HG03108 (cell line): ENCODE measurements around the gene ACOXL.
"Not testable (repeated sequence)": the region's sequence is repeated elsewhere in the genome, so short reads cannot be mapped to it uniquely, and the experiment has no call there.

ENCODE experiments used
- ATAC-seq: cut with Tn5 transposase; IDR thresholded peaks from one replicate; pipeline ENCODE4 v1.9.1; 2021; ENCODE audit warnings: moderate library complexity; ENCODE audit not compliant: unreplicated experiment

ACOXL gene

GRCh38 chr2:111049792-111050640, 317.6 kb downstream of the ACOXL start:
- ATAC-seq = peak; percentile 69

DNA sequence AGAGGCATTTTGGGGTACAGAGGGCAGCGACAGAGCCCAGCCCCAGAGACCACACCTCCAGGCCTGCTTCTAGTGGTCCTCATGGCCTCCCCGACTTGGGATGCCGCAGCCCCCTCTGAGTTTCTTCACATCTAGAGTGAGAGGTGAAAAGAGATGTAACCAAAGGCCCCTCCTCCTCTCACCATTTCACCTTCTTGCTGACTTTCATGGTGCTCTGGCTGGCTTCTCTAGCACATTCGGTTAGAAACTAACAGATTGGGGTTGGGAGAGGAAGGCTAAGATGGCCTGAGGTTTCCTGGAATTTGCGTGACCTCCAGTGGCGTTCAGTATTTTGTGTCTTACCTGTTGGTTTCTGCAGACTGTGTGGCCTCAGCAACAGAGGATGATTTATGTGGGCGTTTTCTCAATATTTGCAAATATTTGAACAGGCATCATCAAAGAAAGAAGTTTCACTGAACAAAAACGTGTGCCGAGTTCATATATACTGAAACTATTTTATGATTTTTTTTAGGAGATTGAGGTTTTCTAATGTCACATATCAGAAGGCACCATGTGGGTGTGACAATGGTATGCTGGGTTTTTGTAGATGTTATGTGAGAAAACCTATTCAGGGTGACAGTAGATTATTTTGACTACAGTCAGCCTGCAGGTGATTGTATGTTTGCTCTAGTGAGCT, 318.5 kb downstream of the ACOXL start:
- no peak for ATAC-seq

GRCh38 chr2:111052621-111053020, 320.2 kb downstream of the ACOXL start:
- ATAC-seq = no peak

DNA sequence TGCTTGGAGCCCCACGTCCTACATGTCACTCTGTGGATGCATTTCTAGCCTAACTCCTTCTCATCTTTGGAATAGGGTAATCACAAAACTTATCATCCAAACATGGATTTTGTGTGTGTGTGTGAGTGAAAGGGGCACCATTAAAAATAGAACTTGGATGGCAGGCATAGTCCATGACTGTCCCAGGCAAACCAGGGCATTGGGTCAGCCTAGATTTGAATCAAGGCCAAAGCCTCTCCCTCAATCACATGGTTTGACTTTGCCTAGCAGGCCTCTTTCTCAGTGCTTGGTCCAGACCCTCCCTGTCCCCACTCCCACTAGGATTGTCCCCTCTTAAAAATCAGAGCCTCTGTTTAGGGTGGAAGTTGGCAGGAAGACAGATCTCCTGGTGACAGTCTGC, 320.9 kb downstream of the ACOXL start:
- ATAC-seq = no peak

DNA sequence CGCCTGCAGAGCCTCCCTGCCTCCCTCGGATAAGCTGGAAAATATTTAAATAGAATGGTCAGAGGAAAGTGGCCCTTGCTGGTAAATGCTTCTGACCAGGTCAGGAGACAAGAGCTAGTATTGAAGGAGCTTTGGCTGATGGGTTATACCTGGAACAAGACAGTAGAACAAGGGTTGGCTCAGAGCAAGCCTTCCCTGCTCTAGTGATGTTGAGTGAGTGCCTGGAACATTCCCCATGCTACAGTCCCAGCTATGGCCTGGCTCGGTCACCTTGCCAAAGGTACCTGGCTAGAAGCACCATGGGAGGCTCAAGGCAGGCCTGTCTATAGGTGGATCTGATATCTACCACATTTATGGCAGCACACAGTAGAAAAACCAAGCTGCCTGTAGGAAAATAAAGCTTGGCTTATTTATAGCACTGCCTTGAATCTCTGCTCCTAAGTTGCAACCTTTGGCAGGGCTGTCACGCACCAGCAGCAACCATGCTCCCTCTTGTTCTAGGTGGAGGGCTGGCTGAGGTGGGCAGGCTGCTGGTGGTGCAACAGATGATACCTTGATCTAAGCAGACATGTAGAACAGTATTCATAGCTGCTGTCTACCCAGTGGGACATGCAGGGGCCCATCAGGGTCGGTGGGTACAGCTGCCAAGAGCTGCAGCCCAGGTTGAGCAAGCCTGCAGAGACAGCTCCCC, 321.6 kb downstream of the ACOXL start:
- ATAC-seq = no peak

DNA sequence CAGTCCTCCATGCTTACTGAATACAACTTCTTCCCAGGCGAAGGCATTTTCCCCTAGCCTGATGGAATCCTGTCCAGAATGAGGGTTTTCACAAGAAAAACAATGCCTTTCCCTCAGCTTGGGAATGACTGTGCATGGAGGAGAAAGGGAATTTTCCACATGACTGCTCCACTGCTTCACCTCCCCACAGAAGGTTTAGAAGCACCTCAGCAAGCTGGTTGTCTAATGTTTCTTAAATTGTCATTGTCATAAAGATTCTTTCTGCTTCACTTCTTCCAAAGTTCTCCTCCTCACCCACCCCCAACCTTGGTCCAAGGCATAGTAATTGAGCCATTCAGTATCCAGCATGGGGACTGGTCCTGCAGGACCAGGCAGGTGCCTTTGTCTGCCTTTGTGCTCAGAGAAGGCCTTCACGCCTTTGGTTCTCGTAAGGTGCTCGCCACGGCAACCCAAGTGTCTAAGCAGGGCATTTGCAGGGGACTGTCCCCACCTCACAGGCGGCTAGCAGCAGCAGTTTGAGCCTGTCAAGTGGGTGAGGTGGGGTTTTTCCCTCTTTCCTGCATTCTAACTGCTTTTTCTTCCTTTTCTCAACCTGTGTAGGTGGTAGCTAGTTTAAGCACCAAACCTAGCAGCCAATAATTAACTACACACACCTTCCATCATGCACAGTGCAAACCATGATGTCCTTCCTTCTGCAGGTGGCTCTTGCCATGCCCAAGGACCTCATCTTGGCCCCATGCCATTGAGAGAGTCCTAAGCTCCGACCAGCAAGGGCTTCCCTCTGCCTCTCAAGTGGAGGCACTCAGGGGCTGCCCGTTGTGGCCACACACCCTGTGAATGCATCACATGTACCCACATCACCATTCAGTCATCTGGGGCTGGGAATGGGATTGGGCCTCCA, 322.7 kb downstream of the ACOXL start:
- peak; percentile 78 for ATAC-seq

DNA sequence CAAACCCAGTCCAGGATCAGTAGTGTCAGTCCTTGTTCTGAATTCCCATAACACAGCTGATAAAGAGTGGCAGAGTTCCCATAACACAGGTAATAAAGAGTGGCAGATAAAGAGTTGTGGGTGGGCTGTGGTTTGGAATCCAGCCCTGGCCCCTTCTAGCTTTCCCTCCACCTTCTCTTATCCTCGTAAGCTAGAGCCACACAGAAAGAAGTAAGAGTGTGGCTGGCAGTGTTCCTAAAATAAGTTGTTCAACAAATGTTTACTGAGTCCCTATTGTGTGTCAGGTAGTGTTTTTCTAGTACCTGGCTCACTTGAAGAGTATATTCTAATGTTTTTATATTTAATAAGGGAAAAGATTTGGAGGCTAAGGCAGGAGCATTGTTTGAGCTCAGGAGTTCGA, 323.4 kb downstream of the ACOXL start:
- ATAC-seq = no peak

DNA sequence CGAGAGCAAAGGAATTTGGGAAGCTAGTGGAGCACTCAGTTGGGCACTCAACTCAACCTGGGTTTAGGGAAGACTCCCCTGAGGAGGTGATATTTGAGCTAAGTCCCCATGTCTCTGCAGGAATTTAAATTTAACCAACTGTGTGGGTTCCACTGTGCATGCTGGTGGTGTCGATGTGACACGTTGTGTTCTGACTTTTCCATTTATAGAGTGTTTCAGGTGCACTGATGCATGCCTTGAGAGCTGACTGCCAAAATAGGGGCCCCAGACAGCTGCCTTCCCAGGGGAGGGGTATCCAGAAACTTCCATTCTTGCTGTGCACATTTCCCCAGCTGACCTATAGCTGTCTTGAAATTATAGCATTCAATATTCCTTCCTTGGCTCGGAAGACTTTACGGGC, 324.7 kb downstream of the ACOXL start:
- ATAC-seq = no peak

DNA sequence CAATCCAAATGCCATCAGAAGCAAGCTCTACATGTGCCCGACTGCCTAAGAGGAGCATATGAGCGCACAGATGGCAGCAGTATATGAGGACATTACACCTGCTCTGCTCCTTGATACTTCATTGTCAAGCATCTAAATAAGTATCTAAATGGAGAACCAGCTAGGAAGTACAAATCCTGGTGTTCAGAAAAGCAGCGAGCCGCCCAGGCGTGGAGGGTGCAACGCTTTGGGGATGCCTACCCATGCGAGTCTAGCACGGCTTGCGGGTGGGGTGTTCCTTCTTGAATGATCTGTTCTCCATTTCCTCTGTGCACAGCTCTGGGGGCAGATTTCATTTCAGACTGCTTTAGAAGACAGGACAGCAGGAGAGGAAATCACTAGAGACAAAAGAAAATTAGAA, 325.3 kb downstream of the ACOXL start:
- ATAC-seq = no peak

- ATAC-seq = no peak
Measured at GRCh38 chr2:111058264-111058663, 325.9 kb downstream of the ACOXL start.

DNA sequence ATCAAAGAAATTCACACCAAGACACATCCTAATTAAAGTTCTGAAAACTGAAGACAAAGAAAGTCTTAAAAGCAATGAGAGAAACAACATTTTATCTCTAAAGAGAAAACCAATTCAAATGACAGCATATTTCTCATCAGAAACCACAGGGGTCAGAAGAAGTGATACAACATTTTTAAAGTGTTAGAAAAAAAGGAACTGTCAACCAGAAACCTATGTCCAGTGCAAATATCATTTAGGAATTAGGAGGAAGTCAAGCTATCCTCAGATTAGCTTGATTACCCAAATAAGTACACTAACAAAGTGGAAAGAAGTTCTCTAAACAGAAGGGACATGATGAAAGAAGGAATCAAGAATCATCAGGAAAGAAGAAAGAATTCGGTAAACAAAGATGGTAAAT, 328.8 kb downstream of the ACOXL start:
- no peak for ATAC-seq

DNA sequence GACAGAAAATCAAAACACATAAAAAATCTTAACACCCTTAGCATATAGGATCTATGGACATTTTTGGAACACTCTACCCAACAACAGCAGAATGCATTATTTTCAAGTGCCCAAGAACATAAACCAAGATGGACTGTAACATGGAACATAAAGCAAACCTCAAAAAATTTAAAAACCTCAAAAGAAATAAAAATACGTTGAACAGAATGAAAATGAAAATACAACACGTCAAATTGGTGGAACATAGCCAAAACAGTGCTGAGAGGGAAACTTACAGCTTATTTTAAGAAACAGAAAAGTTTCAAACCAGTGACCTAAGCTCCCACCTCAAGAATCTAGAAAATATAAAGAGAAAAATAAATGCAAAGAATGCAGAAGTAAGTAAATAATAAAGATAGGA, 330.0 kb downstream of the ACOXL start:
- no peak for ATAC-seq

- ATAC-seq = no peak
Measured at GRCh38 chr2:111066062-111066593, 333.8 kb downstream of the ACOXL start.

DNA sequence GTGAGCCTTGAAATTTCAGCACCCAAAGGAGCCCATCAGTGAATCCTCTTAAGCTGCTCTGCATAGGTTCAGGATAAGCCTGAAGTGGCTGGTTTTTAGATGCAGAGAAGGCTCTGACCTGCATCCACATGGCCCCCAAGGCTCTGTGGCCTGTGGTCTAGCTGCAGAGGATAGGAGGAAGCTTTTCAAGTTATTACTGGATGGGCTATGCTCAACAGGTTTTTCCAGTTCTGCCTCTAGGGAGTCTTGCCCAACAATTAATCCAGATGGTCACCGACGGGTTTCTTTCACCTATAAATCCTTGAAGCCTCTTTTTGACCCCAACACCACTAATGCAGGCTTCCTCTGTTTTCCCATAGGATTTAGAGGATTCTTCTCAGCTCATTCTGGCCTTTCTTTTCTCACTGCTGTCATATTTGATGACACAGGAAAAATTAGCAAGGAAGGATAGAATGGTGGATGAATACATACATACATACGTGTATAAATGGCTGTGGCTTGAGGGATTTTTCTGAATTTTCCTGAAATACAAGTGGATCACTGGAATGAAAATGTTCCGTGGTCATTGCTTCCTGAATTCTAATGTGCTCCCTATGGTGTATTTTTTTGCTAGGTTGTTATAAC, 336.2 kb downstream of the ACOXL start:
- ATAC-seq = no peak

GRCh38 chr2:111069722-111070121, 337.3 kb downstream of the ACOXL start:
- no peak for ATAC-seq

- ATAC-seq = no peak
Measured at GRCh38 chr2:111071600-111072171, 339.3 kb downstream of the ACOXL start.

- ATAC-seq = no peak
Measured at GRCh38 chr2:111072220-111072871, 340.0 kb downstream of the ACOXL start.

- not testable (repeated sequence) for ATAC-seq
Measured at GRCh38 chr2:111082659-111083058, 350.3 kb downstream of the ACOXL start.

DNA sequence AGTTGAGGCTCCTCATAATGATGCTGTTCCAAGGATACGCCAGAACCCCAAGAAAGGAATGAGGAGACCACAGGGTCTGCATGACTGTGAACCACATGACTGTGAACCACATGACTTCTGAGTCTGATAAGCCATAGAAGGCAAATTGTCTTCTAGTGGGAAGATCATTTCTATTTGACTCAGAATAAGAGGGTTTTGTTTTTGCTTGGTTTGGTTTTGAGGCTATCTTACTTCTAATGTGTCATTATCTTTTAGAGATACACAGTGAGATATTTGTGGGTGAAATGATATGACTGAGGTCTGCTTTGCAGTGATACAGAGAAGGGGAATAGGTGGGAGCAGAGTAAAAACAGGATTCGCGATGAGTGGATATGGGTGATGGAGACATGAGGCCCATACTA, 359.4 kb downstream of the ACOXL start:
- no peak for ATAC-seq
